ENCODE measurements around the gene FBXO31.

Gene FBXO31

DNA sequence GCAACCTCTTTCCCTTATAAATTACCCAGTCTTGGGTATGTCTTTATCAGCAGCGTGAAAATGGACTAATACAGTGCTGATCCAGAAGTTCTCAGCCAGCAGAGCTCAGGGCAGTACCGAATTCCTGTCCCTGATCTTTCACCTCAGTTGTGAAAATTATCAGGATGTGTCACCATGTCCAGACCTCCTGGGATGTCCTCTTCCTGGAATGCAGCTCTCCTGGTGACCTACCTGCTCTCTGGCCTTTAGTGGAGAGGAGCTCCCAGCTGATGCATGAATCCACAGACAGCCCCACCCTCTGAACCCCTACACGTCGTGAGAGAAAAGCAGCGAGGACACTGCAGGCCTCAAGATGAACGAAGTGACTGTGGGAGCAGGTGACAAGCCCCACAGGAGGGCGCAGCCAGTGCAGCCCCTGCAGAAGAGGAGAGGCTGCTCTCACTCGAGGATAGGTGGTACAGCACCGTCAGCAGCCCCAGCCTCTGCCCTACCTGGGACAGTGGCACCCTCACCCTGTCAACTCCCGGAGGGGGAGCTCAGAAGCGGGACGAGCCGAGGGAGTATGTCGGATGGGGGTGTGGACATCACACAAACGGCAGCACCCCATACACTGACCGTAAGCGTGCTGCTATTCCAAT, 44.4 kb downstream of the FBXO31 start:
- peaks cover 21% of the 10 kb centered on the region for H3K4me1 Mint-ChIP-seq (ENCODE audit: low read depth)

GRCh38 chr16:87338155-87338765, 45.3 kb downstream of the FBXO31 start:
- DNase-seq, result no peak
- H3K4me3 Mint-ChIP-seq, result no peak overlapping the region
- peak overlapping the region; percentile 57 for H3K27ac Mint-ChIP-seq
- no peaks in the 10 kb centered on the region for H3K9me3 Mint-ChIP-seq
- H3K4me1 Mint-ChIP-seq (ENCODE audit: low read depth), result peaks cover 17% of the 10 kb centered on the region
- H3K27me3 Mint-ChIP-seq, result no peaks in the 10 kb centered on the region
- H3K36me3 Mint-ChIP-seq (ENCODE audit: low read depth), result peaks cover 91% of the 10 kb centered on the region

More for the DNA sequence above, 44.4 kb downstream of the FBXO31 start:
- no peak for DNase-seq
- Mint-ChIP-seq H3K4me3 (no peak overlapping the region), H3K36me3 (ENCODE audit: low read depth) (peaks cover 94% of the 10 kb centered on the region), H3K9me3 (no peaks in the 10 kb centered on the region), H3K27ac (no peak overlapping the region), H3K27me3 (no peaks in the 10 kb centered on the region)

DNA sequence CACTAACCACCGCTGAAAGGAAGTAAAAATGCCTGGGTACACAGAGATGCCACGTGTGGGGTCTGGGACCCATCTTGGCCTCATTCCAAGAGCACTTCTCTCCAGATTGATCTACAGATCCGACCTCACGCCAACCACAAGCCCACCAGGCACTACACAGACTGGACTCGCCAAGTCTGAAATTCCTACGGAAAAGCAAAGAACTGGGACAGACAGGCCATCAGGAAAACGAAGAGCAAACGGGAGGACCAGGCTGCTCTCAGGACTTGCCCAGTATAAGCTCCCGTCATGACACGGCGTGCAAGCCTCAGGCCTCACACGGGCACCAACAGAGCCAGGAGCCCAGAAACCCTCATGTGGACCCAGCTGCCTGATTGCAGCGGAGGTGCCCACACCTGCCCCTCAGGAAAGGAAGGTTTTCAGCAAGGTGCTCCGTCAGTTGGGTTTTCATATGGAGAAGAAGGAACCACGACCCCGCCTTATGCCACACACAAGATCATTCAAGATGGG, 46.3 kb downstream of the FBXO31 start:
- Mint-ChIP-seq H3K36me3 (ENCODE audit: low read depth) (peaks cover 90% of the 10 kb centered on the region), H3K27me3 (no peaks in the 10 kb centered on the region), H3K4me1 (ENCODE audit: low read depth) (peaks cover 17% of the 10 kb centered on the region), H3K27ac (peak overlapping the region; percentile 15), H3K9me3 (no peaks in the 10 kb centered on the region), H3K4me3 (no peak overlapping the region)
- DNase-seq, result no peak

- Mint-ChIP-seq H3K27me3 (no peaks in the 10 kb centered on the region), H3K4me1 (ENCODE audit: low read depth) (peaks cover 17% of the 10 kb centered on the region), H3K36me3 (ENCODE audit: low read depth) (peaks cover 90% of the 10 kb centered on the region), H3K27ac (no peak overlapping the region), H3K9me3 (no peaks in the 10 kb centered on the region), H3K4me3 (no peak overlapping the region)
- DNase-seq, result no peak
Observed at GRCh38 chr16:87336434-87337240, 46.9 kb downstream of the FBXO31 start.

- H3K27me3 Mint-ChIP-seq, result no peaks in the 10 kb centered on the region
- no peaks in the 10 kb centered on the region for H3K9me3 Mint-ChIP-seq
- H3K27ac Mint-ChIP-seq, result peak overlapping the region; percentile 61
- peaks cover 17% of the 10 kb centered on the region for H3K4me1 Mint-ChIP-seq (ENCODE audit: low read depth)
- DNase-seq, result no peak
- no peak overlapping the region for H3K4me3 Mint-ChIP-seq
- peaks cover 90% of the 10 kb centered on the region for H3K36me3 Mint-ChIP-seq (ENCODE audit: low read depth)
Observed at GRCh38 chr16:87335625-87336433, 47.7 kb downstream of the FBXO31 start.

GRCh38 chr16:87334651-87335624, 48.6 kb downstream of the FBXO31 start:
- Mint-ChIP-seq H3K27ac (peak overlapping the region; percentile 18), H3K4me1 (ENCODE audit: low read depth) (peaks cover 17% of the 10 kb centered on the region), H3K9me3 (no peaks in the 10 kb centered on the region)

GRCh38 chr16:87333581-87334331, 49.8 kb downstream of the FBXO31 start:
- Mint-ChIP-seq H3K27ac (no peak overlapping the region), H3K27me3 (no peaks in the 10 kb centered on the region), H3K4me3 (no peak overlapping the region), H3K36me3 (ENCODE audit: low read depth) (peaks cover 90% of the 10 kb centered on the region), H3K4me1 (ENCODE audit: low read depth) (peaks cover 12% of the 10 kb centered on the region), H3K9me3 (no peaks in the 10 kb centered on the region)
- DNase-seq, result no peak

More at GRCh38 chr16:87334651-87335624, 48.6 kb downstream of the FBXO31 start:
- H3K27me3 Mint-ChIP-seq, result no peaks in the 10 kb centered on the region
- H3K4me3 Mint-ChIP-seq, result no peak overlapping the region
- no peak for DNase-seq
- H3K36me3 Mint-ChIP-seq (ENCODE audit: low read depth), result peaks cover 90% of the 10 kb centered on the region

DNA sequence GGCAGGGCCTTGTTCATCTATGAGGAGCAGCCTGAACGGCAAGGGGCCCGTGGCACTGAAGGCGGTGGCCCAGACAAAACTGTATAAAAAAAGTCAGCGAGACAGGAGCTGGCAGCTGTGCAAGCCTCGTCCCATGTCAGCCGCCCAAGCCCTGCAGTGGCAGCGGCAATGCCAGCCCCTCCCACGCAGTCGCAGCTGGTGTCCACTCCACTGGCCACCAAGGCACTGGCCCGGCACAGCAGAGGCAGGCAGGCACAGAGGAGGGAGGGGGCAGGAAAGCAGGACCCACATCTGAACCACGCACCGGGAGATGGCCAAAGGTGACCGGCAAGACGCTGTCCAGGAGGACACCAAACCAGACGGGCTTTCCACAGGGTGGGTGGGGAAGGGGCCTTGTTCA, 50.5 kb downstream of the FBXO31 start:
- Mint-ChIP-seq H3K27ac (no peak overlapping the region), H3K27me3 (no peaks in the 10 kb centered on the region), H3K9me3 (no peaks in the 10 kb centered on the region), H3K4me3 (no peak overlapping the region), H3K4me1 (ENCODE audit: low read depth) (peaks cover 10% of the 10 kb centered on the region), H3K36me3 (ENCODE audit: low read depth) (peaks cover 88% of the 10 kb centered on the region)
- DNase-seq, result no peak

GRCh38 chr16:87332150-87332549, 51.4 kb downstream of the FBXO31 start:
- H3K36me3 Mint-ChIP-seq (ENCODE audit: low read depth), result peaks cover 87% of the 10 kb centered on the region
- no peaks in the 10 kb centered on the region for H3K9me3 Mint-ChIP-seq
- peaks cover 3% of the 10 kb centered on the region for H3K4me1 Mint-ChIP-seq (ENCODE audit: low read depth)
- no peak overlapping the region for H3K4me3 Mint-ChIP-seq
- no peaks in the 10 kb centered on the region for H3K27me3 Mint-ChIP-seq
- no peak for DNase-seq
- H3K27ac Mint-ChIP-seq, result no peak overlapping the region

DNA sequence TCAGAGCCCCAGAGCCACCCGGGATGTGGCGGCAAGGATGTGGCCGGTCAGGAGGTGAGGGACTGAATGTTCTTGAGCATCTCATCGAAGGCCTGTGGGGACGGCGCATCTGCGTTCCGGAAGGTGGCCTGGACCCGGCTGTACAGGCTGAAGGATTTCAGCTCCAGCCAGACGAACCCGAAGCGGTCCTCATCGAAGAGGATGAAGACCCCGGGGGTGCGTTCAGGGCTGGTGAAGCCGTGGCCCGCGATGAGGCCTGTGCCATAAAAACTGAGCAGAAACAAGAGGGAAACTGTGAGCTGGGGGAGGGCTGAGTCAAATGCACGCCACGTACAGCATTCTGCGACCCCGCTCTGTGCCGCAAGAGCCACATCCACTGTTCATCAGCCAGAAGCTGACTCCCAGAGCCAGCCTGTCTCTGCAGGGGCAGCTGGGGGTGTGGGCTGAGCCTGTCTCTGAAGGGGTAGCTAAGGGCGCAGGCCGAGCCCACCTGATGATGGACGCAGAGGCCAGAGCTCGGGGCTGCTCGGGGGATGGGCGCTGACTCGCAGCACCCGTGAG, 52.3 kb downstream of the FBXO31 start:
- H3K36me3 Mint-ChIP-seq (ENCODE audit: low read depth), result peaks cover 87% of the 10 kb centered on the region
- no peaks in the 10 kb centered on the region for H3K9me3 Mint-ChIP-seq
- H3K27ac Mint-ChIP-seq, result no peak overlapping the region
- H3K27me3 Mint-ChIP-seq, result no peaks in the 10 kb centered on the region
- H3K4me3 Mint-ChIP-seq, result no peak overlapping the region
- H3K4me1 Mint-ChIP-seq (ENCODE audit: low read depth), result no peaks in the 10 kb centered on the region
- no peak for DNase-seq

DNA sequence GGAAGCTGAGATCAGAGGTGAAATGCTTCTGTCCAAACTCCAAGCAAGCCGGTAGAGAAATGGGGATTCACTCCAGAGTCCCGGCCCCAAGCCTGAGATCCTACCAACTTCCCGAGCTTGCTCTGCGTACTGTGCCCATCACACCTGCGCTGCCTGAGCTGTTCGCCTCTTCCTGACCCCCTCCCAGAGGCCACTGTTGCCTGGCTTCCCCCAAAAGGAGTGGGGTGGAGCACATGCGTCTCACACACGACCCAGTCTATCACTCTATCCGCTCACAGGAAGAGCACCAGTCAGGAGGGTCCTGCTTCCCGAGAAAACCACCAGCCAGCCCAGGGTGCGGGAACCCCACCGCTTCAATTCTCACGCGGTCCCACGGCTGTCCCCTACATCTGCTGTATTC, 52.9 kb downstream of the FBXO31 start:
- no peak for DNase-seq
- Mint-ChIP-seq H3K4me1 (ENCODE audit: low read depth) (peaks cover 3% of the 10 kb centered on the region), H3K27me3 (no peaks in the 10 kb centered on the region), H3K36me3 (ENCODE audit: low read depth) (peaks cover 85% of the 10 kb centered on the region), H3K4me3 (no peak overlapping the region), H3K9me3 (no peaks in the 10 kb centered on the region), H3K27ac (no peak overlapping the region)

GRCh38 chr16:87330257-87330624, 53.3 kb downstream of the FBXO31 start:
- Mint-ChIP-seq H3K27ac (no peak overlapping the region), H3K9me3 (no peaks in the 10 kb centered on the region), H3K27me3 (no peaks in the 10 kb centered on the region), H3K4me3 (no peak overlapping the region), H3K4me1 (ENCODE audit: low read depth) (peaks cover 5% of the 10 kb centered on the region), H3K36me3 (ENCODE audit: low read depth) (peaks cover 83% of the 10 kb centered on the region)
- DNase-seq, result no peak
